Activated T-cell treated with anti-CD3 and anti-CD28 coated beads, Interleukin-2, amount 50 U/mL, for 4 hours (primary cell): ENCODE data around the gene OSMR. TPM values are rescaled to one million over a fixed set of nuclear protein-coding genes. Genes with fewer than 3 reads are reported as not detected.

Experiments used
- ATAC-seq, 2 donors: fragments of 200-7000 bp; cut with Tn5 transposase; one replicate each; pipeline ENCODE4 v1.10.0; 2021
- DNase-seq: peaks from one replicate; pipeline ENCODE4 v3.0.0-alpha.2; 2020
- H3K27me3 Mint-ChIP-seq: one replicate; pipeline ENCODE4 v1.8.0; 2021; ENCODE audit warnings: low read depth, mixed read lengths
- H3K36me3 Mint-ChIP-seq: one replicate; pipeline ENCODE4 v1.8.0; 2022; ENCODE audit warnings: mixed read lengths; ENCODE audit not compliant: insufficient read depth
- H3K4me1 Mint-ChIP-seq: one replicate; pipeline ENCODE4 v1.8.0; 2021; ENCODE audit warnings: low read depth, mixed read lengths
- H3K4me3 Mint-ChIP-seq: one replicate; pipeline ENCODE4 v1.8.0; 2021; ENCODE audit warnings: mild to moderate bottlenecking, moderate library complexity, mixed read lengths
- H3K9me3 Mint-ChIP-seq: one replicate; pipeline ENCODE4 v1.8.0; 2021; ENCODE audit warnings: mixed read lengths
- total RNA-seq, 3 donors: library from RNA; stranded (reverse); gene quantifications; one replicate each; pipeline ENCODE4 v1.2.1, GENCODE V29; 2021

The OSMR gene
- under 1 TPM; 0.08 to 0.16 (median 0.15) TPM for total RNA-seq

- peak within 1 kb of the TSS; percentile 47 for H3K4me3 Mint-ChIP-seq
- H3K9me3 Mint-ChIP-seq: no peaks in the 10 kb centered on the region
- peaks cover 8% of the 10 kb centered on the region for H3K4me1 Mint-ChIP-seq
- H3K27me3 Mint-ChIP-seq: peaks cover 59% of the 10 kb centered on the region
- ATAC-seq (peak; percentile 41 to 46), DNase-seq (no peak)
- H3K36me3 Mint-ChIP-seq: no peaks in the 10 kb centered on the region
These were observed at the start of gene OSMR for GRCh38 chr5:38845526-38846378. OSMR (plus strand) TSS chr5:38846012; CDS start chr5:38869045, 23,033 bp downstream.

- no peak for DNase-seq
- ATAC-seq: no peak
- H3K27me3 Mint-ChIP-seq: peaks cover 5% of the 10 kb centered on the region
- no peaks in the 10 kb centered on the region for H3K9me3 Mint-ChIP-seq
- H3K36me3 Mint-ChIP-seq: no peaks in the 10 kb centered on the region
- H3K4me3 Mint-ChIP-seq: no peak overlapping the region
- H3K4me1 Mint-ChIP-seq: no peaks in the 10 kb centered on the region
These were observed 49.1 kb upstream of the OSMR start for GRCh38 chr5:38796742-38797108.

- DNase-seq: no peak
- no peak overlapping the region for H3K4me3 Mint-ChIP-seq
- H3K27me3 Mint-ChIP-seq: peaks cover 5% of the 10 kb centered on the region
- no peaks in the 10 kb centered on the region for H3K36me3 Mint-ChIP-seq
- no peaks in the 10 kb centered on the region for H3K4me1 Mint-ChIP-seq
- H3K9me3 Mint-ChIP-seq: no peaks in the 10 kb centered on the region
- no peak for ATAC-seq
These were observed 48.0 kb upstream of the OSMR start for GRCh38 chr5:38797838-38798237.

GRCh38 chr5:38799556-38800377, 46.0 kb upstream of the OSMR start:
- ATAC-seq (no peak), DNase-seq (no peak)
- peaks cover 3% of the 10 kb centered on the region for H3K27me3 Mint-ChIP-seq
- H3K4me3 Mint-ChIP-seq: no peak overlapping the region
- no peaks in the 10 kb centered on the region for H3K4me1 Mint-ChIP-seq
- no peaks in the 10 kb centered on the region for H3K9me3 Mint-ChIP-seq
- H3K36me3 Mint-ChIP-seq: no peaks in the 10 kb centered on the region

- no peak overlapping the region for H3K4me3 Mint-ChIP-seq
- DNase-seq (no peak), ATAC-seq (no peak)
- no peaks in the 10 kb centered on the region for H3K9me3 Mint-ChIP-seq
- H3K36me3 Mint-ChIP-seq: no peaks in the 10 kb centered on the region
- H3K27me3 Mint-ChIP-seq: peaks cover 3% of the 10 kb centered on the region
- H3K4me1 Mint-ChIP-seq: no peaks in the 10 kb centered on the region
These were observed 45.3 kb upstream of the OSMR start for GRCh38 chr5:38800515-38800914.

- Mint-ChIP-seq H3K27me3 (peaks cover 6% of the 10 kb centered on the region), H3K4me3 (no peak overlapping the region)
These were observed 43.7 kb upstream of the OSMR start for GRCh38 chr5:38802125-38802524.

GRCh38 chr5:38803246-38803645, 42.6 kb upstream of the OSMR start:
- no peaks in the 10 kb centered on the region for H3K9me3 Mint-ChIP-seq
- peaks cover 6% of the 10 kb centered on the region for H3K27me3 Mint-ChIP-seq
- ATAC-seq (no peak), DNase-seq (no peak)
- peaks cover 3% of the 10 kb centered on the region for H3K4me1 Mint-ChIP-seq
- no peaks in the 10 kb centered on the region for H3K36me3 Mint-ChIP-seq
- no peak overlapping the region for H3K4me3 Mint-ChIP-seq

More at GRCh38 chr5:38802125-38802524, 43.7 kb upstream of the OSMR start:
- no peak for DNase-seq
- Mint-ChIP-seq H3K9me3 (no peaks in the 10 kb centered on the region), H3K4me1 (peaks cover 3% of the 10 kb centered on the region), H3K36me3 (no peaks in the 10 kb centered on the region)
- no peak for ATAC-seq

- Mint-ChIP-seq H3K4me3 (no peak overlapping the region), H3K4me1 (peaks cover 3% of the 10 kb centered on the region), H3K36me3 (no peaks in the 10 kb centered on the region), H3K27me3 (peaks cover 17% of the 10 kb centered on the region), H3K9me3 (no peaks in the 10 kb centered on the region)
- DNase-seq (no peak), ATAC-seq (peak; percentile 66 to 71)
These were observed 39.0 kb upstream of the OSMR start for GRCh38 chr5:38806775-38807258.

- peaks cover 3% of the 10 kb centered on the region for H3K4me1 Mint-ChIP-seq
- H3K36me3 Mint-ChIP-seq: no peaks in the 10 kb centered on the region
- no peaks in the 10 kb centered on the region for H3K9me3 Mint-ChIP-seq
- H3K27me3 Mint-ChIP-seq: peaks cover 24% of the 10 kb centered on the region
- ATAC-seq (no peak), DNase-seq (no peak)
- H3K4me3 Mint-ChIP-seq: no peak overlapping the region
These were observed 38.0 kb upstream of the OSMR start for GRCh38 chr5:38807570-38808483.

GRCh38 chr5:38808666-38809343, 37.0 kb upstream of the OSMR start:
- ATAC-seq (no peak), DNase-seq (no peak)
- Mint-ChIP-seq H3K27me3 (peaks cover 26% of the 10 kb centered on the region), H3K9me3 (no peaks in the 10 kb centered on the region), H3K4me3 (no peak overlapping the region), H3K4me1 (peaks cover 3% of the 10 kb centered on the region), H3K36me3 (no peaks in the 10 kb centered on the region)

- peak; percentile 12 for DNase-seq
- peak; percentile 49 to 62 for ATAC-seq
- Mint-ChIP-seq H3K9me3 (no peaks in the 10 kb centered on the region), H3K4me1 (peaks cover 3% of the 10 kb centered on the region), H3K27me3 (peaks cover 31% of the 10 kb centered on the region), H3K4me3 (no peak overlapping the region), H3K36me3 (no peaks in the 10 kb centered on the region)
These were observed 36.1 kb upstream of the OSMR start for GRCh38 chr5:38809388-38810359.

- ATAC-seq: no peak
- Mint-ChIP-seq H3K4me3 (no peak overlapping the region), H3K36me3 (no peaks in the 10 kb centered on the region), H3K9me3 (no peaks in the 10 kb centered on the region), H3K27me3 (peaks cover 37% of the 10 kb centered on the region), H3K4me1 (no peaks in the 10 kb centered on the region)
- no peak for DNase-seq
These were observed 30.9 kb upstream of the OSMR start for GRCh38 chr5:38814879-38815278.
